GM19467 (cell line): Measurements from ENCODE around the gene CBX8.

Experiments
- ATAC-seq: cut with Tn5 transposase; IDR thresholded peaks from one replicate; pipeline ENCODE4 v1.9.1; 2021; ENCODE audit warnings: mild to moderate bottlenecking, moderate library complexity; ENCODE audit not compliant: unreplicated experiment

Gene CBX8

DNA sequence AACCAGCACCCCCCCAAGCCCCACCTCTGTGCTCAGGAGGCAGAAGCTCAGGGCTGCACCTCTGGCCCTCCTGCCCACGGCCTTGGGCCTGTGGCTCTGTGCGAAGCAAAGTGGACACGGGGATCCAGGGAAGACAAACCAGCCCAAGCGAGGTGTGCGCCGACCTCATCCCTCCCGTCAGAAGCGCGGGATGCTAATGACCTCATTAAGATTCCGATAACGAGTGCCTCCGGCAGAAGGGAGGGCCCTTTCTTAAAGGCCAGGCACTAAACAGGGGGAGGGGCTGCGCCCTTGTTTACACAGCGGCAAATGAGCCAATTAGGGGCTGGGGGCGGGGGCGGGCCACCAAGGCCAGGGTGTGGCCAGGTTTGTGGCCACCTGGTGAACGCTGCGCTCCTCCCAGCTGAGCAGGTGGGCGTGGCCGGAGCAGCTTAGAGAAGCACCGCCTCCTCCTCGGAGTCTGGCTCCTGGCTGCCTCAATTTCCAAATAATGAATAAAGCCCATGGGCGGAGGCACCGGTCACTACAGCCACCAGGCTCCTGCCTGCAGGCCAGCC, 39.2 kb upstream of the CBX8 start:
- no peak for ATAC-seq

DNA sequence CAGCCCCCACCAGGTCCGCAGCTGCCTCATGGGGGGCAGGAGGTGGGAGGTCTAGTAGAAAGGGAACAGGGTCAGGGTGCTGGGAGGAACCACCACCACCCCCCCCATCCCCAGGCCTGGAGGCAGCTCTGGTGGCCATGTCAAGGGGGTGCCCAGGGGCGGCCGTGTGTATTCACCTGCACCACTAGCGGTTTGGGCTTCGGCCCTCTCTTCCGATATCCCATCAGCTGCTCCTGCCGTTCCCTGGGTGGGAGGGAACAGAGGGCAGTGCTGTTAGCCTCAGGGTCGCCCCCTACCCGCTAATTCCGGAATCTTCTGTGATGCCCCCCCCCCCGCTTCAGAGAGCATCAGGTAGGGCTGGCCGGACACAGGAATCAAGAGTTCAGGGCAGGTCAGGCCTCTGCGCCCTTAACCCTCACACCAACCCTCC, 38.6 kb upstream of the CBX8 start:
- ATAC-seq, result no peak

DNA sequence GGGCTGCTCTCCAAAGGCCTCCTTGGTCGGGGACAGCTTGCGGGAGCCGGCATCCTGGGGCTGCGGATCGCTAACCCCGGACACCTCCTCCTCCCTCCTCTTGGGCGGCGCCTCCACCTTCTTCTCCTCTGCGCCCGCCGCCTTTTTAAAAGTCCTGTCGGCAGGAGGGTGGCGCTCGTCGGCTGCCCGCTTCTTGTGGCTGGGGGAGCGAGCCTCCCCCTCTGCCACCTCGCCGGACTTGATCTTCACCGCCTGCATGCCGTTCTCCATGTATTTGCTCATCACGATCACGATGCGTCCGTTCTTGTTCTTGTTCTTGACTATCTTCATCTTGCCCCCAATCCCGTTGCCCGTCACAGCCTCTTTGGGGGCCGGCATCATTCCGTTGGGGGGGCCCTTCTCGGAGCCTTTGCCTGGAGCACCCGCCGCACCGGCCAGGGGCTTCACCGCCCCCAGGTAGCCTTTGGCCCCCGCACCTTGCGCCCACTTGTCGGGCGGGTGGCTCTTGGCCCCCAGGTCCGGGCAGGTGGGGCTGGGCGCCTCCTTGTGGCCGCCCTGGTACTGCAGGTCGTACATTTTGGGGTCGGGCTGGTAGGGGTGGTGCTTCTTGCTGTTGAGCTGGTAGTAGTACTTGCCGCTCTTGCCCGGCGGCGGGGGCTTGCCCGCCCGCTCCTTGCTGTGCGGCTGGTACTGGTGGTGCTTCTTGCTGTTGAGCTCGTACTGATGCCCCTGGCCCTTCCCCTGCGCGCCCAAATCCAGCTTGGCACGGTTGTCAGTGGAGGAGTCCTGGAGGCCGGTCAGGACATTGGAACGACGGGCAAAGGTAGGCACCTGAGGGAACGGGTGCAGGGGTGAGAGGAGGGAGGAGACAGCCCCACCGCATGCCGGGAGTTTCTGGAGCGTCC, 37.9 kb upstream of the CBX8 start:
- ATAC-seq, result no peak

DNA sequence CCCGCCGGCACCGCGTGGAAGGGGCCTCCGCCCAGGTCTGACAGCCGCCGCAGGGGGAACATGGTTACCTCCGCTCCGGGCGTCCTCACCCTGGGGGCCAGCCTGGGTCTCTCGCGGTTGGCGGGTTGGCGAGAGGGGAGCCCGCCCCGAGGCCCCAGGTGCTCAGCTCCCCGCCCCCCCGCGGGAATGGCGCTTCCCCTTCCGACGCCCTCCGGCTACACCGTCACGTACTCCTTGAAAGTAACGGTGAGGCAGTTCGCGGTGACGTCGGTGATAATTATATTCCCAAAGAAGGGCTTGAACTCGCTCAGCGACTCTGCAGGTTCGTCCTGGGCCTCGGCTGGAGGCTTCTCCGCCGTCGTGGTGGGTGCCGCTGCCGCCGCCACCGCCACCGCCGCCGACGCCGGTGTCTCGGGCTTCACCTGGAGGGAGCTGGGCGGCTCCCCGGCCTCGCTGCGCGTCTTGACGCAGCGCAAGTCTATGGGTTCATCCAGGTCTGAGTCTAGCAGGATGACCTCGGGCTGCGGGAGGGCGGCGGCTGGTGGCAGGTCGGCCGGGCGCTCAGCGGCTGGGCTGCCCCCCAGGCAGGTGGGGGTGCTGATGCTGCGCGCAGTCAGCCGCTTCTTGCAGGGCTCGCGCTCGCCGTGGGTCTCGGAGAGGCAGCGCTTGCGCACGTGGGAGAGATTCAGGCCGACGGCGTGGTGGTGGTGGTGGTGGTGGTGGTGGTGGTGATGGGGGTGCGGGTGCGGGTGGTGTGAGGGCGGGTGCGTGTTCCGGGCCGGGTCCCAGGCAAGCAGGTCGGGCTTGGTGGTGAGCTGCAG, 37.1 kb upstream of the CBX8 start:
- ATAC-seq, result no peak

DNA sequence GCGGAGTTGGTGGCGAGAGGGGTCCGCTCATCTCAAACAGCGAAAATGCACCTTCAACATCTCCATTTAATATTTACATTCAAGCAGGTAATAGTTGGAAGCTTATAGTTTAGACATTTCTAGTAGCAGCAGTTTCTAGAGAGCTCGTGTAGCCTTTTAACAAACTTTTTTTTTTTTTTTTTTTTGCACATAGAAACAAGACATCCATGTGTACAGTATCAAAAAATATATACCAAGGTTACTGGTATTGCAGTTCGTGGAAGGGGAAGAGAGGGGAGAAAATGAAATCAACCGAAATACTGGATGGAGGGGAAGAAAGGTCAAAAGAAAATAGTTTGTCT, 36.2 kb upstream of the CBX8 start:
- no peak for ATAC-seq

DNA sequence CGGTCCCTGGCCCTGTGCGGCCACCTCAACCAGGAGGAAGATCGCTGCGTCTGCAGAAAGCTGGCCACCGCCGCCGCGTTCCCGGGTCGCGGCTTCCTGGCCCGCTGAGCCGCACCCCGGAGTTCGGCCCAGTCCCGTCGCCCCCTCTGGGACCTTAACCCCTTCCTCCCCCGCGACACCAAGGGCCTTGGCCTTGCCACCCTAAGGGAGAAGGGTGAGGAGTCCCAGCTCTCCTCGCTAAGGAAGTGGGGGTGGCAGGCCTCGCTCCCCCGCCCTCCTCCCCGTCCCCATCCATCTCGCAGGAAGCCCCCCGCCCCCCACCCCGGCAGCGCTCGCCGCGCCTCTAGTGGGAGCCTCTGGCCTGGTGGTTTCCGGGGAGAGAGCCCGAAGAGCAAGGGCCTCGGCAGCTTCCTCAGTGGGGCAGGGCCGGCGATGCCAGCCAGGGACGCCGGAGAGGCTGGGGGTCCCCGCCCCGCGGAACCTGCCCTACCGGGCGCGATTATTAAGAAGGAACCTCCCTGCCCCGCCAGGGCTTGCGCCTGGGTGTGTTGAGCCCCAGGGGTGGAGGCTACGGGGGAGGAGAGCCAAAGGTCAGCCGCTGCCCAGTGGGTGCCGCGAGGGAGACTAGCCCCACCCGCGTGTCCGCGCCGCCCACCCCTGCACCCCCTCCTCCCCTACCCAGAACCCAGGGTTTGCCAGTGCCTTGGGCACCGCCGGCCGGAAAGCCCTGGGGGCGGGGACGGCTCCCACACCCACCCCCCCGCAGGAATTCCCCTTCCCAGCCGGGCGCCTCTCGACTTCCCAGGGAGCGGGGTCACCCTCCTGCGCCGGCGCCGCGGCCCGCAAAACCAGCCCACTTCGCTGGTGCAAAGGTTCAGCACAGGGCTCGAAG, 35.6 kb upstream of the CBX8 start:
- ATAC-seq, result no peak

DNA sequence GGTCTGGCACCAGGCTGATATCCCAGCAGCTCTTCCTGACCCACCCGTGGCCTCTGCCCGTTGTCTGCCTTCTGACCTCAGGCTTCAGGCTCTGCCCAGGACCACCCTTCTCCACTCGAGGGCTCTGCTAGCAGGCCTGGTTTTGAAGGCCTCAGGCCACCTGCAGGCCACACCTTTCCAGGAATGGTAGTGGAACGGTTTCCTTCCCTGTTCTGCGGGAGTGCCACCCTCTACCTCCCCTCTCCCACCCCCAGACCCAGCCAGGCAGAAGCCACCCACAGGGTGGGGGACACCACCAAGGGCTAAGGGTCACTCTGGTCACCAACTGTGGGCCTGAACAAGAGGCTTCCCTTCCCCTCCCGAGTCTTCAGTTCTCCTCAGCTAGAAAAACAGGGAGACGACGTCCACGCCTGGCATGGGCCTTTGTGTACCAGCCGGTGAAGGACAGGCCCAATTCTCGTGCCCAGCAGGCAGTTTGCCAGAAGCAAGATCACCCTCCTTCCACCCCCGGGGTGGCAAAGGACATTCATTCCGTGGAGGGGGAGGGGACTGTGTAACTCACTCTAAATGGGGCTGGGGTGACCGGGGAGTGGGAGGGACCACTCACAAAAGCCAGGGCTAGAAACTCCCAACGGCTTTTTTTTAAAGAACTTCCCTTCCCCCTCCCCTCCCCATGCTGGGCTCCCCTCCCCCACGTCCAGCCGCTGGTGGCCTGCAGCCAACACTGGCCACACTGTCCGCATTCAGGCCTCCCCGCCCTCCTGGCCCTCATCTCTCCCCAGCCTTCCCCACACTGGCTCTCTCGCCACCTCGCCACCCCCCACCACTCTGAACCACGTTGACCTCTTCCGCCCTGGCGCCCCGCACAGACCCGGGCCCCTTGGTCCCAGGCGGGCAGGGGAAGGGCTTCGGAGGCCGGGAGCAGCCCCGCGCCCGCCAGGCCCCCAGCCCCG, 34.7 kb upstream of the CBX8 start:
- no peak for ATAC-seq

DNA sequence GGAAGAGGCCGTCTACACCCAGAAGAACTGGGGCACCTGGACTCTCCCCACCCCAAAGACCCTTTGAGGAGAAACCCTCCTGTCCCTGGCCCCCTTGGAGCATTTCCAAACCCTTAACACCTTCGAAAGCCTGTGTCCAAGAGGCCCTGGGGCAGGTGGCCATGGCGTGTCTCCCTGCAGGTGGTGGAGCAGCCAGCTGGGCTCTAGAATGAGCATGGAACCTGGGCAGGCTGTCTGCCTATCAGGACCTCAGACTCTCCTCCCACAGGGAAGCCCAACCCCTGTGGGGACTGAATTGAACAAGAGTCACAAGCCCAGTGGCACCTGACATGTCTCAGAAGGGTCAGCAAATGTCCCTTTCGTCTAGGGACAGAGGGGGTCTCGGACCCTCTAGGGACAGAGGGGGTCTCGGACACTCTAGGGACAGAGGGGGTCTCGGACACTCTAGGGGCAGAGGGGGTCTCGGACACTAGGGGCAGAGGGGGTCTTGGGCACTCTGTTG, 33.9 kb upstream of the CBX8 start:
- no peak for ATAC-seq

DNA sequence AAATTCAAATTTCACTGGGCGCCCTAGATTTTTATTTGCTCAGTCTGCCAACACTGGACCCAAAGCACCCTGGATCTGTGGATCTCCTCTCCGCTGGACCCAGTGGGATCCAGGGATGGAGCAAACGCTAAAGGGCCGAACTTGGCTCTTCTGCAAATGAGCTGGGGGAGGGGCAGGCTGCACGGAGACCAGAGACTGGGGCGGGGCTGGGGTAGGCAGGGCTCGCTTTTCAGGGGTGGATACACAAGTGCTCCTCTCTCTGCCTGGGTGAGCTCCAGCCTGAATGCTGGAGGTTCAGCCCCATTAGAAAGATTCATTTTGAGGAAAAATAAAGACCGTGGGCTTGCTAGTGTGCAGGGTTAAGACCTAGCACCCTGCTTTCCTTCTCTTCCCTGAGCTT, 33.4 kb upstream of the CBX8 start:
- ATAC-seq, result no peak

DNA sequence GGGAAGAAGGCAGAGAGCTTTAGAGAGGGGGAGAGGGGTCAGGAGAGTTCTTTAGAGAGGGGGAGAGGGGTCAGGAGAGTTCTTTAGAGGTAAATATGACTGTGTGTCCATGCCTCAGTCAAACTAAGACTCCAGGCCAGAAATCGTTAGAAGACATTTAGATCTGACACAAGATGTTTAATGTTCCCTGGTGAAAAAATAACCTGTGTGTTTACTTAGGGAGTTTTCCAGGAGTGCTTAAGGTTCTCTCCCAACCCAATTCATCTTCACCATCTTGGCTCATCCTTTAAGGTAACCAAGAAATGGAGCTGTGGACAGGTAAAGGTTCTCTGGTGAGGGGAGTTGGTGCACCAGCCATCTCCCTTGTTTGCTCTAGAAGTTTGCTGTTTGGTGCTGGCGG, 32.6 kb upstream of the CBX8 start:
- no peak for ATAC-seq

DNA sequence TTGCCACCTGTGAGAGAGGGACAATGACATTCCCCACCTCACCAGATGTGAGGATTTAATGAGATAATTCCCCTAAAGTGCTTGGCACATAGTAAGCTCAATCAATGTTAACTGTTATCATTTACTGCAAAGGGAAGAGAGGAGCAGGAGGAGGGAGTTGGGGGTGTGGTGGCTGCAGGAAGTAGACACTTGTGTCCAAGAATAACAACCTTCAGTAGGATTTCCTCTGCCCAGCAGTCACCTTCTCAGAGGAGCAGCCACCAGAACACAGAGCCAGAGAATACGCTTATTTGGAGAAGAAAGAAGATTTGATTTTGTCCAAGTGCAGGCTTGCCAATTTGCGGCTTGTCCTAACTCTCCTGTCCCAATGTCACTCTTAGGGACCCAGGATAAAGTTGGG, 32.1 kb upstream of the CBX8 start:
- no peak for ATAC-seq

DNA sequence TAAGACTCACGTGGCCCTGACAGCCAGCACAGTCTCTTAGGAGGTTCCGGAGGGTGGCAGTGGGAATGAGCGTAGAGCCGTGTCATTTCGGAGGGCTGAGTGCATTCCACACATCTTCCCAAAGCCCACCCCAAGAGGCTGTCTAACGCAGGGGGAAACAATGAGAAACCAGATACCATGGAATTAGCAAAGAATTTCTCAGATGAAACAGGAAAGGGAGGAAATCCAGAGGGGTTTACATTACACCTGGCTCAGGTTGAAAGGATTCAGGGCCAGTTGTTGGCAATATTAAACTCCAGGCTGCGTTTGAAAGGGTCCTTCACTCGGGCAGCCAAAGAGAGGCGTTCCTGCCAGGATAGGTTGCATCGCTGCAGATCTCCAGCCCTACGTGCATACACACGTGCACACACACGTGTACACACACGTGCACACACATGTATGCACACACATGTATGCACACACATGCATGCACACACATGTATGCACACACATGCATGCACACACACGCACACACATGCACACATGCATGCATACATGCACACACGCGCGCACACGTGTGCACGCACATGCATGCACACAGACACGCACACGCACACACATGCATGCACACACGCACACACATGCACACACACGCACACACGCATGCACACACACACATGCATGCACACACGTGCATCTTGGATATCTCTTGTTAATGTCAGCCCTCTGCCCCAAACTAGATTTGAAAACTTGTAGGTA, 30.1 kb upstream of the CBX8 start:
- ATAC-seq, result no peak

DNA sequence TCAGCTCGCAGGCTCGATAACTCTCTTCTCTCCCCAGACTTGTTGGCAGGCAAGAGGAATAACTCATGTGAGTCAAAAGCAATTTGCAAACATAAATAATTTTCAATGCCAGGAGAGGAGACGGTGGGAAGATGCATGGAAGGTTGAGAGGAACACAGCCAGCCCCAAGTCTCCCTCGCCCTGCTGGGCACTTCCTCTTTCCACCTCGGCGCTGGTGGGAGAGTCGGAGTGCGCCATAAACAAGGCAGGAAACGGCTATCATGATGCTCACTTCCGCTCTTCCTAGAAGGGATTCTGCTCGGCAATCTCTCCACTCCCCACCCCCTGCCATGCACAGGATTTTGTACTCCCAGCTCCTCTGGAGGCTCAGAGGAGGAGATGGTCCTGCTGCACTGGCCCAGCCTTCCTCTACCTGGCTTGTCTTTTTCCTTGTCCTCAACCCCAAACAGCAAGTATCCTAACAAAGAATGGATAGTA, 29.4 kb upstream of the CBX8 start:
- no peak for ATAC-seq

DNA sequence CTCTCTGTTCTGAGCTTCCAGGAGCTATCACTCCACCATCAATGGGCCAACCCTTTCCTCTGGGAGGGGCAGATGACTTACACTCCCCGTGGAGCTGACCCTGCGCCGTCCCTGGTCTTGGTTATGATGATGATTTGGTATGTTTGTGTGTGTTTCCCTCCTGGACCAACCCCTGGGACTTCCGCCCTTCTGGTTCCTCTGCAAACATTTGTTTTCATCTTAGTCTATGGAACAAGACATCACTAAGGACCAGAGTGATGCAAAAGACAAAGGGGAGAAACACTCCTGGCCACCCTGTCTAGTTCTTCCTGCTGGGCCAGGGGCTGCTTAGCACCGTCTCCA, 28.7 kb upstream of the CBX8 start:
- no peak for ATAC-seq

DNA sequence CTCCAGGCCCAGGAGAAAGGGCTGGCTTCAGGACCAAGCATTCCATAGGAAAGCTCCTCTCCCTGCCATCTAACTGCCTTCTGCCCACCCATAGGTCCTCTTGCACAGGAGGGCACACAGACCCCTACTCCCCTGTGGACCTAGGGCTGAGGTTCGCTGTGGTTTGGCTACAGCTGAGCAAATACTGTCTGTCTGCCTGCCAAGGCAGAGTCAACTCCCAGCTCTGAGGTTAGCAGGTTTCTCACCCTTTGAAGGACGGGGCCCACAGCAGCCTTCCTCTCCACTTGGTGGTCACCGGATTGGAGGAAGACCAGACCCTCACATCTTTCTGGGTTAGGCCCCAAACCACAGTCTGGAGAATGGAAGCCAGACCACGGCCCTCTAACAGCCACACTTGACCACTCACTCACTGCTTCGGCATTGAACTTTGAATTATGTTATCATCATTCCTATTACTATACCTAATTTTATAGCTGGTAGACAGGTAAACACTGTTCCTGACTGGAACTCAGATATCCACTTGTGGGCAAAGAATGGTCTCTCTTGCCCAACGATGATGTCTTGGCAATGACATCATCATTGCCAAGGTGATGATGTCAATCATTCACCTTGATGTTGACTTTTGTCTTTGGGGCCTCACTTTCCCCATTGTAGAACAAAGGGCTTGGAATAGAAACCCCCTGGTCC, 28.2 kb upstream of the CBX8 start:
- no peak for ATAC-seq

DNA sequence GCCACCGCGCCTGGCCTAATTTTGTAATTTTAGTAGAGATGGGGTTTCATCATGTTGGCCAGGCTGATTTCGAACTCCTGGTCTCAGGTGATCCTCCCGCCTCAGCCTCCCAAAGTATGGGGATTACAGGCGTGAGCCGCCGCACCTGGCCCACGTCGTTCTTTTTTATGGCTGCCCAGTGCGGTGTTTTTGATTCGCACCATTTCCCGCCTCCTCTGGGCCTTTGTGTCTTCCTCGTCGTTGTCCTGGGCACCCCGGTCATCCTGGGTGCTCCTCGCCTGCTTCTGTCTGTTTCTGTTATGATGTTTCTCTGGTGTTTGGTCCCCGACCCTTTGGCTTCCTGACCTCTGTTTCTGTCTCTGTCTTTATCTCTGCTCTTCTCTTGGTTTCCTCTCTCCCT, 27.4 kb upstream of the CBX8 start:
- ATAC-seq, result no peak

DNA sequence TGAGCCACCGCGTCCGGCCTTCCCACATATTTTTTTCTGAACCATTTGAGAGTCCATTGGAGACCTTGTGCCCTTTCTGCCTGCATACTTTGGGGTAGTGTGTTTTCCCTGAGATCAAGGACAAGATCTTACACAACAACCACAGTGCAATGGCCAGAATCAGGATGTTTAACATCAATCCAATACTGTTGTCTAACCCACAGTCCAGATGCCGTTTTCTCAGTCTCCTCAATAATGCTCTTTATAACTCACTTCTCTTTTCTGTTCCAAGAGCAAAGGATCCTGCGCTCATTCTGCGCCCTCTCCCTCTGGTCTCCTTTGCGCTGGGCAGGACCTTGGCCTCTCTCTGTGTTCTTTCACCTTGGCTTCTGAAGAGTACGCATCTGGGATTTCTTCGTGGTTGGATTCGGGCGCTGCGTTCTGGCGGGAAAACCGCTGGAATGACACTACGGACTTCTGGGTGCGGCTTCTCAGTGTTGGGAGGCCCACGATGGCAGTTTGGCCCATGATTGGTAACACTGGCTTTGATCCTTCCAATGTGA, 25.8 kb upstream of the CBX8 start:
- no peak for ATAC-seq
